Endothelial cell of umbilical vein (primary cell): ENCODE measurements around the gene SLC49A3. TPM values are rescaled to one million over a fixed set of nuclear protein-coding genes. Genes with fewer than 3 reads are reported as not detected.

Experiments
- BruUV-seq: library from RNA; stranded (reverse); fragments of 400-500 nt; replicated peaks from 2 replicates; lab custom pipeline; 2021; lab: Mats Ljungman, UMichigan
- CTCF ChIA-PET: fragments of 300-600, 350-600 bp; sonication (Branson Sonifier 250); formaldehyde crosslinking; loops from one replicate; lab custom pipeline; 2021; ENCODE audit warnings: antibody characterized with exemption, inconsistent platforms; lab: Charles Lee
- POLR2A ChIA-PET: fragments of 300-600, 350-600 bp; sonication (Branson Sonifier 250); formaldehyde crosslinking; loops from one replicate; lab custom pipeline; 2021; ENCODE audit warnings: antibody characterized with exemption, inconsistent platforms; lab: Charles Lee
- DNase-seq: peaks from one replicate; pipeline ENCODE4 v3.0.0-alpha.2; 2011; ENCODE audit warnings: low read depth, low spot score
- FAIRE-seq: peaks from 2 replicates; lab custom pipeline; 2011; peaks lifted over from hg19 to GRCh38; lab: Jason Lieb, UNC
- H2AFZ ChIP-seq: 2 replicates; pipeline ENCODE4 v1.6.0; 2012; ENCODE audit warnings: low read depth, low read length, control low read depth, inconsistent platforms
- H3K27ac ChIP-seq: 2 replicates; pipeline ENCODE4 v1.5.1; 2011; ENCODE audit warnings: low read depth, mild to moderate bottlenecking, control low read depth, low read length, moderate library complexity; ENCODE audit not compliant: insufficient read depth
- H3K27me3 ChIP-seq, 2 experiments: 2 replicates each; pipeline versions ENCODE4 v1.6.0 to v1.6.1; 2011; ENCODE audit warnings: low read length in 2 of 2, mixed read lengths in 1 of 2; ENCODE audit not compliant: control insufficient read depth in 2 of 2, insufficient read depth in 2 of 2
- H3K36me3 ChIP-seq, 2 experiments: 2 replicates in 1 of 2; 3 replicates in 1 of 2; pipeline ENCODE4 v1.5.1; 2011; ENCODE audit warnings: low read length in 2 of 2, mild to moderate bottlenecking in 1 of 2, moderate library complexity in 1 of 2; ENCODE audit not compliant: control insufficient read depth in 2 of 2, insufficient read depth in 2 of 2; ENCODE audit errors: extremely low read depth in 1 of 2
- H3K4me1 ChIP-seq: 3 replicates; pipeline ENCODE4 v1.5.1; 2011; ENCODE audit warnings: mild to moderate bottlenecking, low read length; ENCODE audit not compliant: control insufficient read depth, insufficient read depth; ENCODE audit errors: extremely low read depth
- H3K4me2 ChIP-seq: 2 replicates; pipeline ENCODE4 v1.6.1; 2011; ENCODE audit warnings: low read length, control low read depth, mixed read lengths; ENCODE audit not compliant: insufficient read depth
- H3K4me3 ChIP-seq, 3 experiments: fragments of 200-600 bp in 1 of 3; sonication (generic), shearing (Covaris generic) in 1 of 3; replicated peaks in 1 of 3; 2 replicates each; pipeline ENCODE4 v1.5.1; 2011 to 2016; ENCODE audit warnings: control low read depth in 3 of 3, low read length in 3 of 3, mild to moderate bottlenecking in 2 of 3, inconsistent platforms in 1 of 3, low read depth in 1 of 3, moderate library complexity in 1 of 3; ENCODE audit not compliant: insufficient read depth in 1 of 3
- H3K79me2 ChIP-seq: 2 replicates; pipeline ENCODE4 v1.6.0; 2012; ENCODE audit warnings: low read length, inconsistent platforms; ENCODE audit not compliant: control insufficient read depth, insufficient read depth
- H3K9ac ChIP-seq: replicated peaks from 2 replicates; pipeline ENCODE3; 2011; ENCODE audit warnings: low read length, control low read depth; ENCODE audit not compliant: insufficient read depth; ENCODE audit errors: extremely low read depth
- H3K9me1 ChIP-seq: replicated peaks from 3 replicates; pipeline ENCODE4 v1.6.0; 2011; ENCODE audit warnings: mild to moderate bottlenecking, low read length; ENCODE audit not compliant: control insufficient read depth, insufficient read depth; ENCODE audit errors: extremely low read depth
- H3K9me3 ChIP-seq: replicated peaks from 2 replicates; pipeline ENCODE4 v1.5.1; 2012; ENCODE audit warnings: low read length, inconsistent platforms; ENCODE audit not compliant: control insufficient read depth, insufficient read depth
- H4K20me1 ChIP-seq: replicated peaks from 2 replicates; pipeline ENCODE3; 2011; ENCODE audit warnings: mild to moderate bottlenecking, low read length; ENCODE audit not compliant: control insufficient read depth, insufficient read depth; ENCODE audit errors: extremely low read depth
- EZH2 ChIP-seq: IDR thresholded peaks from 2 replicates; pipeline ENCODE4 v1.6.1; 2012; ENCODE audit warnings: borderline replicate concordance, low read depth, mild to moderate bottlenecking, moderate library complexity, low read length, inconsistent platforms; ENCODE audit not compliant: severe bottlenecking
- FOS ChIP-seq: IDR thresholded peaks from 2 replicates; pipeline ENCODE4 v1.6.1; 2011; ENCODE audit warnings: mild to moderate bottlenecking, low read length, moderate library complexity, borderline replicate concordance; ENCODE audit not compliant: insufficient read depth
- GATA2 ChIP-seq: IDR thresholded peaks from 2 replicates; pipeline ENCODE4 v1.7.0; 2011; ENCODE audit warnings: low read depth, mild to moderate bottlenecking, moderate library complexity, mixed read lengths, low read length; ENCODE audit not compliant: insufficient read length, insufficient read depth
- JUN ChIP-seq: IDR thresholded peaks from 2 replicates; pipeline ENCODE4 v1.6.1; 2011; ENCODE audit warnings: borderline replicate concordance, low read depth; ENCODE audit not compliant: insufficient read length, insufficient read depth
- MYC ChIP-seq: IDR thresholded peaks from one replicate; pipeline ENCODE4 v1.6.1; 2011; ENCODE audit warnings: mild to moderate bottlenecking, low read depth, low read length
- POLR2A ChIP-seq: IDR thresholded peaks from 2 replicates; pipeline ENCODE4 v1.6.1; 2012; ENCODE audit warnings: low read depth, mild to moderate bottlenecking, control low read depth, low read length
- POLR2AphosphoS5 ChIP-seq: IDR thresholded peaks from 2 replicates; pipeline ENCODE4 v1.6.1; 2012; ENCODE audit warnings: low read depth, mild to moderate bottlenecking, control low read depth, low read length, moderate library complexity; ENCODE audit not compliant: insufficient read depth
- dilution Hi-C: fragments of 300-500 bp; cut with MboI; formaldehyde crosslinking; loops from one replicate; pipeline ENCODE4 v1.15.0; 2019; ENCODE audit warnings: low sequenced_read_pairs; ENCODE audit not compliant: extremely low pct_ligation_motif_present
- intact Hi-C: fragments of 100-400 bp; cut with micrococcal nuclease; formaldehyde crosslinking; loops from one replicate; pipeline ENCODE4 v1.10.0; 2022
- polyA plus RNA-seq, 4 experiments: library from polyadenylated mRNA; depleted of rRNA in 3 of 4; stranded (reverse) in 3 of 4; unstranded in 1 of 4; fragments of >200 nt; gene quantifications; 2 replicates each; pipeline versions ENCODE4 v1.2.1 to v1.2.3, GENCODE V29; 2011 to 2012; ENCODE audit warnings: missing spikeins in 1 of 4
- total RNA-seq: library from RNA; stranded (reverse); gene quantifications from 2 replicates; pipeline ENCODE4 v1.2.3, GENCODE V29; 2021
- TF ChIP-seq, protein P1 (sequence below): IDR thresholded peaks from 2 replicates; pipeline ENCODE4 v1.6.1; 2011; ENCODE audit not compliant: insufficient read depth, insufficient read length
- TF ChIP-seq, protein P2 (sequence below), 2 donors: IDR thresholded peaks; 1 replicate in 1 of 2; 2 replicates in 1 of 2; pipeline ENCODE4 v1.5.1; 2011; ENCODE audit warnings: low read length in 2 of 2, mild to moderate bottlenecking in 2 of 2, moderate library complexity in 2 of 2, control low read depth in 1 of 2, inconsistent platforms in 1 of 2, low read depth in 1 of 2; ENCODE audit not compliant: insufficient read depth in 1 of 2; ENCODE audit errors: extremely low read depth in 1 of 2

SLC49A3 gene
- total and polyA plus RNA-seq, 2 donors (not counting 3 experiments of a cell fraction or from before 2014, with no cell fraction given) = 4.2 to 11.5 TPM

DNA sequence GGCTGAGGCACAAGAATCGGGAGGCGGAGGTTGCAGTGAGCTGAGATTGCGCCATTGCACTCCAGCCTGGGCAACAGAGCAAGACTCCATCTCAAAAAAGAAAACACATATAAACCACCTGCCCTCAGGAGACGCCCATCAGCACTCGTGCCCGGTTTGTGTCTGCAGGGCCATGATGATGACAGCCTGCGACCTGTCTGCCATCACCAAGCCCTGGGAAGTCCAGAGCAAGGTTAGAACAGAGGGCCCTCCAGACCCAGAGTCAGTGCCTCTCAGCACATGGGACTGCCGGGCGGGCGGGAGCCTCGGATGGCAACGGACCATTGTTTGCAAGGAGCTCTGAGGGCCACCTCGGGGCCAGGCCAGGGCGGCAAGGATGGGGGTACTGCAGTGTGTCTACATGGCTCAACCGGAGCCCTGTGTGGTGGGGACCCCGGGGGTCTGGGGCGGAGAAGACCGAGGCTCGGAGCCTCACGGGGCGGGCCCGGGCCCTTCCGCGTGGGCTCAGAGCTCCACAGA lies 24.2 kb downstream of the SLC49A3 start:
- intact Hi-C loops (no loop called here), dilution Hi-C loops (no loop called here)
- DNase-seq (no peak), FAIRE-seq (no peak)
- no TSS peak for BruUV-seq
- H3K9me3 ChIP-seq = no peaks in the 10 kb centered on the region
- TF ChIP-seq POLR2AphosphoS5 = no peak
- TF ChIP-seq, protein P1, sequence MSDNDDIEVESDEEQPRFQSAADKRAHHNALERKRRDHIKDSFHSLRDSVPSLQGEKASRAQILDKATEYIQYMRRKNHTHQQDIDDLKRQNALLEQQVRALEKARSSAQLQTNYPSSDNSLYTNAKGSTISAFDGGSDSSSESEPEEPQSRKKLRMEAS = no peak
- no peak for TF ChIP-seq GATA2
- TF ChIP-seq, protein P2, sequence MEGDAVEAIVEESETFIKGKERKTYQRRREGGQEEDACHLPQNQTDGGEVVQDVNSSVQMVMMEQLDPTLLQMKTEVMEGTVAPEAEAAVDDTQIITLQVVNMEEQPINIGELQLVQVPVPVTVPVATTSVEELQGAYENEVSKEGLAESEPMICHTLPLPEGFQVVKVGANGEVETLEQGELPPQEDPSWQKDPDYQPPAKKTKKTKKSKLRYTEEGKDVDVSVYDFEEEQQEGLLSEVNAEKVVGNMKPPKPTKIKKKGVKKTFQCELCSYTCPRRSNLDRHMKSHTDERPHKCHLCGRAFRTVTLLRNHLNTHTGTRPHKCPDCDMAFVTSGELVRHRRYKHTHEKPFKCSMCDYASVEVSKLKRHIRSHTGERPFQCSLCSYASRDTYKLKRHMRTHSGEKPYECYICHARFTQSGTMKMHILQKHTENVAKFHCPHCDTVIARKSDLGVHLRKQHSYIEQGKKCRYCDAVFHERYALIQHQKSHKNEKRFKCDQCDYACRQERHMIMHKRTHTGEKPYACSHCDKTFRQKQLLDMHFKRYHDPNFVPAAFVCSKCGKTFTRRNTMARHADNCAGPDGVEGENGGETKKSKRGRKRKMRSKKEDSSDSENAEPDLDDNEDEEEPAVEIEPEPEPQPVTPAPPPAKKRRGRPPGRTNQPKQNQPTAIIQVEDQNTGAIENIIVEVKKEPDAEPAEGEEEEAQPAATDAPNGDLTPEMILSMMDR (IDR thresholded peaks at IDR 0.05; ENCODE audit: extremely low read depth in 1 of 2, insufficient read depth in 1 of 2, low read depth in 1 of 2, low read length in 2 of 2) = no peak
- TF ChIP-seq JUN = no peak
- no peak for TF ChIP-seq EZH2
- no peak for TF ChIP-seq MYC
- no peak for TF ChIP-seq FOS
- TF ChIP-seq POLR2A = no peak
- peaks cover 0 to 5% of the 10 kb centered on the region in 2 experiments for H3K27me3 ChIP-seq
- no peaks in the 10 kb centered on the region for H3K79me2 ChIP-seq
- no peaks in the 10 kb centered on the region for H3K4me1 ChIP-seq
- H3K27ac ChIP-seq = no peak overlapping the region
- H2AFZ ChIP-seq = no peak overlapping the region
- no peaks in the 10 kb centered on the region for H3K9me1 ChIP-seq
- H3K4me2 ChIP-seq = no peak overlapping the region
- CTCF ChIA-PET = no interaction called here
- no peak overlapping the region for H3K4me3 ChIP-seq
- no peaks in the 10 kb centered on the region for H4K20me1 ChIP-seq
- POLR2A ChIA-PET = no interaction called here
- H3K36me3 ChIP-seq = no peaks in the 10 kb centered on the region
- H3K9ac ChIP-seq = no peak overlapping the region
